PC-9 (cell line): ENCODE results near the gene FTL. TPM values are rescaled to one million over a fixed set of nuclear protein-coding genes. Genes with fewer than 3 reads are reported as not detected.

ENCODE experiments used
- BruUV-seq: library from RNA; stranded (reverse); fragments of 400-500 nt; replicated peaks from 2 replicates; lab custom pipeline; 2021; lab: Mats Ljungman, UMichigan
- CTCF ChIA-PET: fragments of 300-600 bp; sonication (Branson Sonifier 250); formaldehyde crosslinking; loops from one replicate; lab custom pipeline; 2022; ENCODE audit warnings: antibody characterized with exemption; lab: Charles Lee
- POLR2A ChIA-PET: fragments of 300-600 bp; sonication (Branson Sonifier 250); formaldehyde crosslinking; loops from one replicate; lab custom pipeline; 2022; ENCODE audit warnings: antibody characterized with exemption; ENCODE audit not compliant: unreplicated experiment; lab: Charles Lee
- DNase-seq, 2 experiments: peaks; one replicate each; pipeline versions ENCODE4 v3.0.0 to v3.0.0-alpha.2; 2015 to 2022; ENCODE audit warnings: mixed read lengths in 1 of 2
- H2AFZ ChIP-seq: fragments of 200-600 bp; sonication (generic); 2 replicates; pipeline ENCODE4 v1.8.1; 2017; ENCODE audit warnings: antibody characterized with exemption
- H3F3A ChIP-seq: fragments of 200-600 bp; sonication (generic); 2 replicates; pipeline ENCODE4 v1.8.1; 2017; ENCODE audit warnings: antibody characterized with exemption, mild to moderate bottlenecking, low read depth; ENCODE audit not compliant: insufficient read depth
- H3K27ac ChIP-seq: fragments of 200-600 bp; sonication (generic); 2 replicates; pipeline ENCODE4 v1.6.1; 2016; ENCODE audit warnings: mixed run types
- H3K27me3 ChIP-seq: fragments of 200-600 bp; sonication (generic); 2 replicates; pipeline ENCODE4 v1.6.1; 2016; ENCODE audit warnings: low read depth, mixed run types; ENCODE audit not compliant: insufficient read depth
- H3K36me3 ChIP-seq: fragments of 200-600 bp; sonication (generic); 2 replicates; pipeline ENCODE4 v1.6.1; 2016; ENCODE audit warnings: low read depth, mixed run types
- H3K4me1 ChIP-seq: fragments of 200-600 bp; sonication (generic); replicated peaks from 2 replicates; pipeline ENCODE4 v1.6.1; 2016; ENCODE audit warnings: mixed run types; ENCODE audit not compliant: insufficient read depth
- H3K4me2 ChIP-seq: fragments of 200-600 bp; sonication (generic); 2 replicates; pipeline ENCODE4 v1.6.1; 2017; ENCODE audit warnings: mixed run types
- H3K4me3 ChIP-seq: fragments of 200-600 bp; sonication (generic); 2 replicates; pipeline ENCODE4 v1.6.1; 2016; ENCODE audit warnings: mixed run types
- H3K79me2 ChIP-seq: fragments of 200-600 bp; sonication (generic); 2 replicates; pipeline ENCODE4 v1.6.1; 2017; ENCODE audit warnings: low read depth, mixed run types
- H3K9me2 ChIP-seq: fragments of 200-600 bp; sonication (generic); 2 replicates; pipeline ENCODE4 v1.8.1; 2017; ENCODE audit warnings: mild to moderate bottlenecking; ENCODE audit not compliant: insufficient read depth
- H3K9me3 ChIP-seq: fragments of 200-600 bp; sonication (generic); 2 replicates; pipeline ENCODE4 v1.8.1; 2016; ENCODE audit warnings: low read depth; ENCODE audit not compliant: insufficient read depth
- H4K20me1 ChIP-seq: fragments of 200-600 bp; sonication (generic); 2 replicates; pipeline ENCODE4 v1.8.1; 2017; ENCODE audit not compliant: insufficient read depth
- CTCF ChIP-seq: fragments of 200-600 bp; sonication (generic); conservative IDR thresholded peaks from 2 replicates; pipeline ENCODE4 v1.6.1; 2017; ENCODE audit warnings: mixed run types, antibody characterized with exemption, mild to moderate bottlenecking, moderate library complexity
- EZH2 ChIP-seq: fragments of 200-600 bp; sonication (generic); IDR thresholded peaks from 2 replicates; pipeline ENCODE4 v1.8.0; 2017; ENCODE audit warnings: antibody characterized with exemption, low read depth
- intact Hi-C: fragments of 100-400 bp; cut with micrococcal nuclease; formaldehyde crosslinking; loops from one replicate; pipeline ENCODE4 v1.10.0; 2022; ENCODE audit not compliant: unreplicated experiment
- total RNA-seq: library from RNA; stranded (reverse); gene quantifications from 2 replicates; pipeline ENCODE4 v1.2.3, GENCODE V29; 2021

Gene FTL
- total RNA-seq, 1 experiment from 2014 or later = 3,822 TPM

- peaks cover 8% of the 10 kb centered on the region; the same call in 1 of the 2 replicates for H4K20me1 ChIP-seq
- no peak overlapping the region for H3K4me2 ChIP-seq
- H3K36me3 ChIP-seq = peaks cover 21% of the 10 kb centered on the region; the same call in 1 of the 2 replicates
- BruUV-seq = no TSS peak
- intact Hi-C loops = no loop called here
- no peaks in the 10 kb centered on the region for H3K79me2 ChIP-seq
- no peak overlapping the region for H3K27ac ChIP-seq
- POLR2A ChIA-PET = interaction anchor here (0.6 kb wide), 1 partner anchor 618 kb away, joined by 18 read pairs; no protein-coding TSS in a partner anchor
- no peaks in the 10 kb centered on the region for H3K9me3 ChIP-seq
- no peaks in the 10 kb centered on the region for H3K27me3 ChIP-seq
- no peak overlapping the region for H3K4me3 ChIP-seq
- H3K4me1 ChIP-seq = no peaks in the 10 kb centered on the region
- H3K9me2 ChIP-seq = no peaks in the 10 kb centered on the region
- H2AFZ ChIP-seq = no peak overlapping the region
- no peak for TF ChIP-seq EZH2
- no peak for TF ChIP-seq CTCF
- peaks cover 19% of the 10 kb centered on the region for H3F3A ChIP-seq
- CTCF ChIA-PET = no interaction called here
- DNase-seq = no peak
These were observed 44.7 kb downstream of the FTL start for GRCh38 chr19:49009828-49010227.

GRCh38 chr19:49010453-49010852, 45.3 kb downstream of the FTL start:
- H3F3A ChIP-seq = peaks cover 25% of the 10 kb centered on the region
- H3K4me2 ChIP-seq = no peak overlapping the region
- no TSS peak for BruUV-seq
- no peak overlapping the region for H3K27ac ChIP-seq
- ChIA-PET CTCF (no interaction called here), POLR2A (no interaction called here)
- no peaks in the 10 kb centered on the region for H3K4me1 ChIP-seq
- no peaks in the 10 kb centered on the region for H3K9me2 ChIP-seq
- TF ChIP-seq EZH2 (no peak), CTCF (no peak)
- H3K9me3 ChIP-seq = no peaks in the 10 kb centered on the region
- no peak overlapping the region for H2AFZ ChIP-seq
- no peak overlapping the region for H3K4me3 ChIP-seq
- no peaks in the 10 kb centered on the region for H3K27me3 ChIP-seq
- peaks cover 8% of the 10 kb centered on the region; the same call in 1 of the 2 replicates for H4K20me1 ChIP-seq
- H3K36me3 ChIP-seq = peaks cover 25% of the 10 kb centered on the region
- intact Hi-C loops = no loop called here
- no peak for DNase-seq
- no peaks in the 10 kb centered on the region for H3K79me2 ChIP-seq

DNA sequence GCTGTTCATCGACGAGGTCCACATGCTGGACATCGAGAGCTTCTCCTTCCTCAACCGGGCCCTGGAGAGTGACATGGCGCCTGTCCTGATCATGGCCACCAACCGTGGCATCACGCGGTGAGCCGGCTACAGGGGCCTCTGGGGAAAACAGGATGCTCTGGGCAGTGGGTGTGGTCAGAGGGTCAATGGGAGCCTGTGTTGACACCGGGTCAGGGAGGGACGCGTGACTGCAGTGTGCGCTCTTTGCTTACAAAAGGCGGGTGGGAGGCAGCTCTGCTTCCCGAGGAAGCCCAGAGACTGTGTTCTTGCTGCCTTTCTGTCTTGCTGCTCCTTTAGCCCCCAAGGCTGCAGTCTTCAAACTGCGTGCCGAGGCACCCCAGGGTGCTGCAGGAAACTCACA, 46.1 kb downstream of the FTL start:
- Histone ChIP-seq H3K79me2 (no peaks in the 10 kb centered on the region), H3K36me3 (peaks cover 25% of the 10 kb centered on the region), H3K9me2 (no peaks in the 10 kb centered on the region), H3K4me3 (no peak overlapping the region), H3K27ac (no peak overlapping the region), H2AFZ (no peak overlapping the region), H3K27me3 (no peaks in the 10 kb centered on the region), H3K4me1 (no peaks in the 10 kb centered on the region), H3K4me2 (no peak overlapping the region), H3F3A (peaks cover 29% of the 10 kb centered on the region), H3K9me3 (no peaks in the 10 kb centered on the region), H4K20me1 (peaks cover 8% of the 10 kb centered on the region; the same call in 1 of the 2 replicates)
- no TSS peak for BruUV-seq
- TF ChIP-seq CTCF (no peak), EZH2 (no peak)
- ChIA-PET POLR2A (no interaction called here), CTCF (no interaction called here)
- intact Hi-C loops = no loop called here
- DNase-seq = no peak
